ENCODE measurements around the gene ZFPM1. TPM values are rescaled to one million over a fixed set of nuclear protein-coding genes. Genes with fewer than 3 reads are reported as not detected.

Gene ZFPM1
- total RNA-seq, 1 experiment from 2014 or later: 14.6 TPM

GRCh38 chr16:88526906-88527185 is 73.8 kb downstream of the ZFPM1 start:
- no peak overlapping the region for H3K4me2 ChIP-seq (ENCODE audit: low read length)
- no peaks in the 10 kb centered on the region for H3K27me3 ChIP-seq (ENCODE audit: insufficient read depth, low read length)
- ChIA-PET POLR2A (no interaction called here), RAD21 (ENCODE audit: low non-redundant PET in 1 of 2, low total read pairs in 2 of 2, uncharacterized antibody in 2 of 2, unreplicated experiment in 2 of 2) (no interaction called here), CTCF (no interaction called here)
- H4K20me1 ChIP-seq (ENCODE audit: insufficient read depth): no peaks in the 10 kb centered on the region
- peak; percentile 2; the same call in 1 of the 2 replicates for ATAC-seq
- no peaks in the 10 kb centered on the region for H3K9me2 ChIP-seq (ENCODE audit: insufficient read depth)
- H3K27ac ChIP-seq (ENCODE audit: low read depth, low read length): no peak overlapping the region; the same call in 1 of the 2 replicates
- peaks cover 0 to 10% of the 10 kb centered on the region in 2 experiments; a peak in 3 of 4 replicates for H3K4me1 ChIP-seq (ENCODE audit: control insufficient read depth in 1 of 2, insufficient read depth in 2 of 2, low read length in 2 of 2)
- no peak for DNase-seq (ENCODE audit: low read depth, low spot score)
- 0 out of 4 replicates have a peak, but pooled peaks cover 0 to 2% of the 10 kb centered on the region in 2 experiments for H3K36me3 ChIP-seq (ENCODE audit: control insufficient read depth in 1 of 2, insufficient read depth in 2 of 2, low read length in 2 of 2)
- H3K79me2 ChIP-seq (ENCODE audit: insufficient read depth, low read length): no peaks in the 10 kb centered on the region
- H3K4me3 ChIP-seq (replicated peaks in 1 of 2; ENCODE audit: low read depth in 1 of 2, low read length in 2 of 2): no peak overlapping the region
- intact Hi-C loops (cut with micrococcal nuclease): loop anchor here (1.0 to 5.0 kb wide), 2 partner anchors 70 to 84 kb away; no protein-coding TSS in a partner anchor
- no TSS peak for BruUV-seq (replicated peaks)
- H3K9me3 ChIP-seq (ENCODE audit: control insufficient read depth in 1 of 2, insufficient read depth in 1 of 2, low read depth in 1 of 2, low read length in 2 of 2): no peaks in the 10 kb centered on the region
- no peak overlapping the region for H3K9ac ChIP-seq (ENCODE audit: low read length)
- no peak overlapping the region for H2AFZ ChIP-seq (ENCODE audit: low read depth, low read length, poor library complexity, severe bottlenecking)
- no peak for TF ChIP-seq FOSL1 (IDR thresholded peaks at IDR 0.05; ENCODE audit: low read depth)
- TF ChIP-seq ZFX (IDR thresholded peaks at IDR 0.05): no peak
- no peak for TF ChIP-seq ZBTB33 (IDR thresholded peaks at IDR 0.05; ENCODE audit: extremely low read depth, insufficient replicate concordance, low read length)
- no peak for TF ChIP-seq CEBPB (IDR thresholded peaks at IDR 0.05; ENCODE audit: low read depth)
- TF ChIP-seq ZNF274 (IDR thresholded peaks at IDR 0.05; ENCODE audit: low read depth, low read length): no peak
- no peak for TF ChIP-seq SIN3A (IDR thresholded peaks at IDR 0.05; ENCODE audit: low read depth)
- TF ChIP-seq EZH2 (IDR thresholded peaks at IDR 0.05): no peak
- TF ChIP-seq, protein P1, sequence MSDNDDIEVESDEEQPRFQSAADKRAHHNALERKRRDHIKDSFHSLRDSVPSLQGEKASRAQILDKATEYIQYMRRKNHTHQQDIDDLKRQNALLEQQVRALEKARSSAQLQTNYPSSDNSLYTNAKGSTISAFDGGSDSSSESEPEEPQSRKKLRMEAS (IDR thresholded peaks at IDR 0.05): no peak
- TF ChIP-seq SRF (IDR thresholded peaks at IDR 0.05; ENCODE audit: low read depth): no peak
- TF ChIP-seq REST (IDR thresholded peaks at IDR 0.05; ENCODE audit: low read depth): no peak
- TF ChIP-seq POLR2AphosphoS5 (IDR thresholded peaks at IDR 0.05; ENCODE audit: low read depth, low read length): no peak
- no peak for TF ChIP-seq POLR2A (IDR thresholded peaks at IDR 0.05; ENCODE audit: borderline replicate concordance, extremely low read depth, insufficient read depth, insufficient read length)
- TF ChIP-seq RAD21 (IDR thresholded peaks at IDR 0.05; ENCODE audit: low read depth): no peak
- no peak for TF ChIP-seq ELF1 (IDR thresholded peaks at IDR 0.05; ENCODE audit: borderline replicate concordance, low read depth)
- TF ChIP-seq CTCF (IDR thresholded peaks at IDR 0.05 in 2 of 3, conservative IDR thresholded peaks at IDR 0.05 in 1 of 3; ENCODE audit: borderline replicate concordance in 1 of 3, insufficient read depth in 1 of 3, low read depth in 2 of 3, low read length in 2 of 3): no peak
- TF ChIP-seq YY1 (IDR thresholded peaks at IDR 0.05; ENCODE audit: extremely low read depth, insufficient replicate concordance, low read depth, low read length): no peak
- no peak for TF ChIP-seq EGR1 (IDR thresholded peaks at IDR 0.05; ENCODE audit: low read depth)

All from HCT116 (cell line).